RPMI8226 (cell line): ENCODE measurements around the gene ABHD1.
"Not testable (repeated sequence)": the region's sequence is repeated elsewhere in the genome, so short reads cannot be mapped to it uniquely, and the experiment has no call there.

Experiments
- DNase-seq: peaks from one replicate; pipeline ENCODE4 v3.0.0-alpha.2; 2015

ABHD1 gene

DNA sequence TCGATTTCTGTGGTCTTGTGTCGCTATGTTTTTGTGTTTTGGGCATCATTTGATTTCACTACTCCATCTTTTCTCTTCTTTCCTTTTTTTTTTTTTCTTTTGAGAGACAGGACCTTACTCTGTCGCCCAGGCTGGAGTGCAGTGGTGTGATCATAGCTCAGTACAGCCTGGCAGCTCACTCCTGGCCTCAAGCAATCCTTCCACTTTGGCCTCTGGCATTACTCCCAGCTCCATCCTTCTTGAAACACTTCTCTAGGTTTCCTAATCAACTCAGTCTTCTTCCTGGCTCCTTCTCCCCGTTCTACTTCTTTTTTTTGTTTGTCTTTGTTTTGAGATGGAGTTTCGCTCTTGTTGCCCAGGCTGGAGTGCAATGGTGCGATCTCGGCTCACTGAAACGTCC, 51.7 kb downstream of the ABHD1 start:
- no peak for DNase-seq

DNA sequence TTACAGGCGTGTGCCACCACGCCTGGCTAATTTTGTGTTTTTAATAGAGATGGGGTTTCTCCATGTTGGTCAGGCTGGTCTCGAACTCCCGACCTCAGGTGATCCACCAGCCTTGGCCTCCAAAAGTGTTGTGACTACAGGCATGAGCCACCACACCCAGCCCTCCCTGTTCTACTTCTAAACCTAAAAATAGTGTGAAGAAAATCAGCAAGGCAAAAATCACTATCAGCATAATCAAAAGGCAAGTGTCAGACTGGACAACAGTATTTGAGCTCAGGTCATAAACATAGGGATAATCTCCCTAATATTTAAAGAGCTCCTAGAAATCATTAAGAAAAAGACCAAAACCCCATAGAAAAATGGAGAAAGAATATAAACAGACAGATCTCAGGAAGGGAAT, 52.2 kb downstream of the ABHD1 start:
- DNase-seq: not testable (repeated sequence)

DNA sequence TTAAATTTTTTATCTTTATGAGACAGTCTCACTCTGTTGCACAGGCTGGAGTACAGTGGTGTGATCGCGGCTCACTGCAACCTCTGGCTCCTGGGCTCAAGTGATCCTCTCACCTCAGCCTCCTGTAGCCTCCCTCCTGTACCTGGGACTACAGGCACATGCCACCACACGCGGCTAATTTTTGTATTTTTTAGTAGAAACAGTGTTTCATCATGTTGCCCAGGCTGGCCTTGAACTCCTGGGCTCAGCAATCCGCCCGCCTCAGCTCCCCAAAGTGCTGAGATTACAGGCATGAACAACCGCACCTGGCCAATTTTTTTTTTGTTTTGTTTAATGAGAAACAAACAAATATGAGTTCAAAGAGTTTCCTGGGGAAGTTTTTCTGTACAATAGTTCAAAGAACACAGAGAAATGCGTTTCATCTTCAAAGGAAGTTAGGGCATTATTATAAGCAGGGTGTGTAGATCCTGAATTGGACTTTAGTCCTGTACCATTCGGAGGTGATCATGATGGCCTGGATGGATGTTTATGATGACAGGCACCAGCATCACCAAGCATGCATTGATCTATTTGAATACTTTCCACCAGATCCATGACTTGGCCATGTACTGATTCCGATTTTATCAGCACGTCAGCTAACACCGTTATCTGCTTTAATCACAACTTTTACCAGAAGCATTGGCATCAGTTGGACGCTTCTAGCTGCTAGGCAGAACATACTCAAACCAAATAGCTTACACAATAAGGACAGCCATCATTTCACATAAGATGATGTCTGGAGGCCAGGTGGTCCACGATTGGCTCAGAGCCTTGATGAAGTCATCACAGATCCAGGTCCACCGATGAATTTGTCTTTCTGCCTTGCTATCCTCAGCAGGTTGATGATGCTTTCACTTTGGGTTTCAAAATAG, 54.1 kb downstream of the ABHD1 start:
- DNase-seq: no peak

DNA sequence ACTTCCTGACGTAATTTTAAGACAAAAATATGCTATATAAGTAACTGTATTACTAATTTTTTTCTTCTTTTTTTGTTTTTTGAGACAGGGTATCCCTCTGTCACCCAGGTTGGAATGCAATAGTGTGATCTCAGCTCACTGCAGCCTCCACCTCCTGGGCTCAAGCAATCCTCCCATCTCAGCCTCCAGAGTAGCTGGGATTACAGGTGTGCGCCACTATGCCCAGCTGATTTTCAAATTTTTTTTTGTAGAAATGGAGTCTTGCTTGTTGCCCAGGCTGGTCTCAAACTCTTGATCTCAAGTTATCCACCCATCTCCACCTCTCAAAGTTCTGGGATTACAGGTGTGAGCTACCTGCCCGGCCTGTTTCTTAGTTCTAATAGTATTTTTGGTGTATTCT, 54.9 kb downstream of the ABHD1 start:
- DNase-seq: no peak

DNA sequence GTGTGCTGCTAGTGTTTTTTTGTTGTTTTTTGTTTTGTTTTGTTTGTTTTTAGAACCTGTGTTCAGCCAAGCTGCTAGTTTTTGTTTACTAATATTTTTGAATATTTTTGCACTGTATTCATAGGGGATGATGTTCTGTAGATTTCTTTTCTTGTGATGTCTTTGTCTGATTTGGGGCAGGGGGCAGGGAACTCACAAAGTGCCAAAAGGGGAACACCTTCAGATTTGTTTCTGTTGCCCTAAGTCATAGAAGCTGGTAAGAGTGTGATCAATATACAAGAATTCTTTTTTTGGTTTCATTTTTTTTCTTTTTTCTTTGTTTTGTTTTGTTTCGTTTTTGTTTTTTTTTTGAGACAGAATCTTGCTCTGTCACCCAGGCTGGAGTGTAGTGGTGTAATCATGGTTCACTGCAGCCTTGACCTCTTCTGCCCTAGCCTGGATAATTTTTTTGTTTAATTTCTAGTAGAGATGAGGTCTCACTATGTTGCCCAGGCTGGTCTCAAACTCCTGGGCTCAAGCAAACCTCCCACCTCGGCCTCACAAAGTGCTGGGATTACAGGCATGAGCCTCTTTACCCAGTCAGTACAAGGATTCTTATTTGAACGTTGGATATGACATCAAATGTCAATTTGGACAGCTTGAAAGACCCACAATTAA, 55.9 kb downstream of the ABHD1 start:
- no peak for DNase-seq
